ENCODE data around the gene ZNF814. TPM values are rescaled to one million over a fixed set of nuclear protein-coding genes. Genes with fewer than 3 reads are reported as not detected.
"Not testable (repeated sequence)": the region's sequence is repeated elsewhere in the genome, so short reads cannot be mapped to it uniquely, and the experiment has no call there.

ZNF814 gene
- total and polyA plus RNA-seq, 4 experiments from 2014 or later = 9.3 to 35.3 (median 26.2) TPM

GRCh38 chr19:57886046-57886445 is 2.8 kb downstream of the ZNF814 start:
- DNase-seq = no peak
- H3K4me3 Mint-ChIP-seq = peak overlapping the region in 4 of 8 donors; percentile 11 to 43 (median 25)
- Histone ChIP-seq H3K9me3 (ENCODE audit: control insufficient read depth in 1 of 2, low read length in 2 of 2) (no peaks in the 10 kb centered on the region), H3K36me3 (ENCODE audit: insufficient read depth, low read length) (peaks cover 6% of the 10 kb centered on the region), H3K27me3 (ENCODE audit: insufficient read depth, low read length) (no peaks in the 10 kb centered on the region), H3K27ac (ENCODE audit: low read depth, low read length) (no peak overlapping the region), H3K4me1 (ENCODE audit: insufficient read depth, low read length) (peaks cover 20% of the 10 kb centered on the region), H3K4me3 (ENCODE audit: low read length in 2 of 2) (no peak overlapping the region)
- H3K9me3 Mint-ChIP-seq = peaks cover 0 to 75% (median 68%) of the 10 kb centered on the region in 8 donors
- peaks cover 10 to 27% (median 21%) of the 10 kb centered on the region in 4 donors for H3K4me1 Mint-ChIP-seq
- CTCF ChIA-PET (ENCODE audit: partially characterized antibody) = no interaction called here
- H3K27me3 Mint-ChIP-seq = no peaks in the 10 kb centered on the region
- H3K36me3 Mint-ChIP-seq = peaks cover 54 to 58% of the 10 kb centered on the region in 2 donors
- H3K27ac Mint-ChIP-seq = peak overlapping the region in 1 of 7 donors; percentile 1
- POLR2A ChIA-PET (ENCODE audit: partially characterized antibody) = interaction anchor here (1.7 kb wide), 1 partner anchor 159 kb away, joined by 6 read pairs; the partner anchor contains the start of gene ZNF671
- intact Hi-C loops (cut with micrococcal nuclease) = no loop called here

GRCh38 chr19:57873883-57874799 is 14.7 kb downstream of the ZNF814 start:
- peaks cover 5 to 75% of the 10 kb centered on the region in 2 donors for H3K9me3 ChIP-seq (ENCODE audit: control insufficient read depth in 1 of 2, low read length in 2 of 2)
- H3K27me3 ChIP-seq (ENCODE audit: insufficient read depth, low read length); H3K4me1 Mint-ChIP-seq; H3K27me3 Mint-ChIP-seq; POLR2A ChIA-PET (ENCODE audit: partially characterized antibody); H3K27ac Mint-ChIP-seq; DNase-seq; H3K4me1 ChIP-seq (ENCODE audit: insufficient read depth, low read length); CTCF ChIA-PET (ENCODE audit: partially characterized antibody); H3K4me3 ChIP-seq (ENCODE audit: low read length in 2 of 2); H3K4me3 Mint-ChIP-seq; intact Hi-C loops (cut with micrococcal nuclease); H3K27ac ChIP-seq (ENCODE audit: low read depth, low read length): not testable (repeated sequence)
- Mint-ChIP-seq H3K9me3 (peaks cover 4 to 92% (median 80%) of the 10 kb centered on the region in 8 donors), H3K36me3 (peaks cover 58 to 65% of the 10 kb centered on the region in 2 donors)
- H3K36me3 ChIP-seq (ENCODE audit: insufficient read depth, low read length) = peaks cover 13% of the 10 kb centered on the region

- H3K4me3 Mint-ChIP-seq = no peak overlapping the region
- H3K4me1 ChIP-seq (ENCODE audit: insufficient read depth, low read length) = no peaks in the 10 kb centered on the region
- H3K27me3 Mint-ChIP-seq = no peaks in the 10 kb centered on the region
- H3K9me3 Mint-ChIP-seq = peaks cover 4 to 92% (median 79%) of the 10 kb centered on the region in 8 donors
- H3K27ac ChIP-seq (ENCODE audit: low read depth, low read length) = no peak overlapping the region
- H3K27me3 ChIP-seq (ENCODE audit: insufficient read depth, low read length) = no peaks in the 10 kb centered on the region
- no peaks in the 10 kb centered on the region for H3K4me1 Mint-ChIP-seq
- peaks cover 17% of the 10 kb centered on the region for H3K36me3 ChIP-seq (ENCODE audit: insufficient read depth, low read length)
- peaks cover 57 to 62% of the 10 kb centered on the region in 2 donors for H3K36me3 Mint-ChIP-seq
- ChIA-PET CTCF (ENCODE audit: partially characterized antibody) (no interaction called here), POLR2A (ENCODE audit: partially characterized antibody) (no interaction called here)
- no peak overlapping the region for H3K4me3 ChIP-seq (ENCODE audit: low read length in 2 of 2)
- H3K9me3 ChIP-seq (ENCODE audit: control insufficient read depth in 1 of 2, low read length in 2 of 2) = peaks cover 5 to 70% of the 10 kb centered on the region in 2 donors
- intact Hi-C loops (cut with micrococcal nuclease) = no loop called here
- no peak overlapping the region for H3K27ac Mint-ChIP-seq
- DNase-seq = no peak
Measured at GRCh38 chr19:57872450-57872849, 16.4 kb downstream of the ZNF814 start.

GRCh38 chr19:57870225-57870624 is 18.6 kb downstream of the ZNF814 start:
- Histone ChIP-seq H3K9me3 (ENCODE audit: control insufficient read depth in 1 of 2, low read length in 2 of 2) (peaks cover 5 to 61% of the 10 kb centered on the region in 2 donors), H3K4me1 (ENCODE audit: insufficient read depth, low read length) (no peaks in the 10 kb centered on the region), H3K36me3 (ENCODE audit: insufficient read depth, low read length) (peaks cover 9% of the 10 kb centered on the region), H3K4me3 (ENCODE audit: low read length in 2 of 2) (no peak overlapping the region), H3K27me3 (ENCODE audit: insufficient read depth, low read length) (no peaks in the 10 kb centered on the region), H3K27ac (ENCODE audit: low read depth, low read length) (no peak overlapping the region)
- no peak for DNase-seq
- Mint-ChIP-seq H3K36me3 (peaks cover 56% of the 10 kb centered on the region in 2 donors), H3K4me3 (no peak overlapping the region), H3K4me1 (no peaks in the 10 kb centered on the region), H3K9me3 (peaks cover 0 to 90% (median 77%) of the 10 kb centered on the region in 8 donors), H3K27me3 (no peaks in the 10 kb centered on the region), H3K27ac (no peak overlapping the region)
- ChIA-PET CTCF (ENCODE audit: partially characterized antibody) (no interaction called here), POLR2A (ENCODE audit: partially characterized antibody) (no interaction called here)
- intact Hi-C loops (cut with micrococcal nuclease) = no loop called here

- POLR2A ChIA-PET (ENCODE audit: partially characterized antibody) = interaction anchor here (1.0 kb wide), 1 partner anchor 133 kb away, joined by 3 read pairs; the partner anchor contains the start of gene ZNF606
- H3K4me3 ChIP-seq (ENCODE audit: low read length in 2 of 2); DNase-seq; H3K4me1 ChIP-seq (ENCODE audit: insufficient read depth, low read length); H3K27me3 ChIP-seq (ENCODE audit: insufficient read depth, low read length); CTCF ChIA-PET (ENCODE audit: partially characterized antibody); H3K4me1 Mint-ChIP-seq; H3K27me3 Mint-ChIP-seq; H3K27ac Mint-ChIP-seq; H3K27ac ChIP-seq (ENCODE audit: low read depth, low read length); intact Hi-C loops (cut with micrococcal nuclease); H3K4me3 Mint-ChIP-seq: not testable (repeated sequence)
- H3K9me3 ChIP-seq (ENCODE audit: control insufficient read depth in 1 of 2, low read length in 2 of 2) = peaks cover 5 to 60% of the 10 kb centered on the region in 2 donors
- peaks cover 58 to 61% of the 10 kb centered on the region in 2 donors for H3K36me3 Mint-ChIP-seq
- H3K9me3 Mint-ChIP-seq = peaks cover 0 to 92% (median 80%) of the 10 kb centered on the region in 8 donors
- peaks cover 13% of the 10 kb centered on the region for H3K36me3 ChIP-seq (ENCODE audit: insufficient read depth, low read length)
Measured at GRCh38 chr19:57869655-57870054, 19.2 kb downstream of the ZNF814 start.

- no peak for DNase-seq
- Mint-ChIP-seq H3K36me3 (peaks cover 53 to 59% of the 10 kb centered on the region in 2 donors), H3K9me3 (peaks cover 0 to 89% (median 75%) of the 10 kb centered on the region in 8 donors), H3K27me3 (no peaks in the 10 kb centered on the region), H3K4me3 (no peak overlapping the region), H3K4me1 (no peaks in the 10 kb centered on the region), H3K27ac (no peak overlapping the region)
- peaks cover 5 to 47% of the 10 kb centered on the region in 2 donors for H3K9me3 ChIP-seq (ENCODE audit: control insufficient read depth in 1 of 2, low read length in 2 of 2)
- CTCF ChIA-PET (ENCODE audit: partially characterized antibody) = no interaction called here
- H3K27me3 ChIP-seq (ENCODE audit: insufficient read depth, low read length) = no peaks in the 10 kb centered on the region
- POLR2A ChIA-PET (ENCODE audit: partially characterized antibody) = no interaction called here
- intact Hi-C loops (cut with micrococcal nuclease) = no loop called here
- H3K36me3 ChIP-seq (ENCODE audit: insufficient read depth, low read length) = peaks cover 15% of the 10 kb centered on the region
- H3K27ac ChIP-seq (ENCODE audit: low read depth, low read length) = no peak overlapping the region
- no peaks in the 10 kb centered on the region for H3K4me1 ChIP-seq (ENCODE audit: insufficient read depth, low read length)
- no peak overlapping the region for H3K4me3 ChIP-seq (ENCODE audit: low read length in 2 of 2)
Measured at GRCh38 chr19:57867868-57868492, 20.9 kb downstream of the ZNF814 start.

- POLR2A ChIA-PET (ENCODE audit: partially characterized antibody); H3K27me3 Mint-ChIP-seq; H3K4me1 ChIP-seq (ENCODE audit: insufficient read depth, low read length); H3K27me3 ChIP-seq (ENCODE audit: insufficient read depth, low read length); H3K27ac ChIP-seq (ENCODE audit: low read depth, low read length); H3K4me1 Mint-ChIP-seq; H3K4me3 Mint-ChIP-seq; intact Hi-C loops (cut with micrococcal nuclease); H3K4me3 ChIP-seq (ENCODE audit: low read length in 2 of 2); H3K27ac Mint-ChIP-seq; CTCF ChIA-PET (ENCODE audit: partially characterized antibody); DNase-seq: not testable (repeated sequence)
- Histone ChIP-seq H3K9me3 (ENCODE audit: control insufficient read depth in 1 of 2, low read length in 2 of 2) (peaks cover 0 to 23% of the 10 kb centered on the region in 2 donors), H3K36me3 (ENCODE audit: insufficient read depth, low read length) (peaks cover 44% of the 10 kb centered on the region)
- peaks cover 70 to 79% of the 10 kb centered on the region in 2 donors for H3K36me3 Mint-ChIP-seq
- peaks cover 0 to 86% (median 67%) of the 10 kb centered on the region in 8 donors for H3K9me3 Mint-ChIP-seq
Measured at GRCh38 chr19:57862351-57862750, 26.5 kb downstream of the ZNF814 start.
